ENCODE results near the gene KCNJ12.
"Not testable (repeated sequence)": the region's sequence is repeated elsewhere in the genome, so short reads cannot be mapped to it uniquely, and the experiment has no call there.

Gene KCNJ12

GRCh38 chr17:21436481-21436880 lies 60.3 kb downstream of the KCNJ12 start:
- not testable (repeated sequence) for H3K9me3 ChIP-seq (ENCODE audit: control insufficient read depth, low read depth, low read length); H3K36me3 ChIP-seq (ENCODE audit: control insufficient read depth, low read depth, low read length); H3K9ac ChIP-seq (ENCODE audit: low read length); H3K27ac ChIP-seq (ENCODE audit: low read length); H3K27me3 ChIP-seq (ENCODE audit: control insufficient read depth, insufficient read depth, low read length); H3K4me1 ChIP-seq (ENCODE audit: control insufficient read depth, low read depth, low read length); H3K4me3 ChIP-seq (ENCODE audit: low read length)

- H3K4me1 ChIP-seq (ENCODE audit: control insufficient read depth, low read depth, low read length); H3K4me3 ChIP-seq (ENCODE audit: low read length); H3K36me3 ChIP-seq (ENCODE audit: control insufficient read depth, low read depth, low read length); H3K27me3 ChIP-seq (ENCODE audit: control insufficient read depth, insufficient read depth, low read length); H3K27ac ChIP-seq (ENCODE audit: low read length); H3K9me3 ChIP-seq (ENCODE audit: control insufficient read depth, low read depth, low read length); H3K9ac ChIP-seq (ENCODE audit: low read length): not testable (repeated sequence)
Measured at GRCh38 chr17:21436883-21437836, 61.0 kb downstream of the KCNJ12 start.

DNA sequence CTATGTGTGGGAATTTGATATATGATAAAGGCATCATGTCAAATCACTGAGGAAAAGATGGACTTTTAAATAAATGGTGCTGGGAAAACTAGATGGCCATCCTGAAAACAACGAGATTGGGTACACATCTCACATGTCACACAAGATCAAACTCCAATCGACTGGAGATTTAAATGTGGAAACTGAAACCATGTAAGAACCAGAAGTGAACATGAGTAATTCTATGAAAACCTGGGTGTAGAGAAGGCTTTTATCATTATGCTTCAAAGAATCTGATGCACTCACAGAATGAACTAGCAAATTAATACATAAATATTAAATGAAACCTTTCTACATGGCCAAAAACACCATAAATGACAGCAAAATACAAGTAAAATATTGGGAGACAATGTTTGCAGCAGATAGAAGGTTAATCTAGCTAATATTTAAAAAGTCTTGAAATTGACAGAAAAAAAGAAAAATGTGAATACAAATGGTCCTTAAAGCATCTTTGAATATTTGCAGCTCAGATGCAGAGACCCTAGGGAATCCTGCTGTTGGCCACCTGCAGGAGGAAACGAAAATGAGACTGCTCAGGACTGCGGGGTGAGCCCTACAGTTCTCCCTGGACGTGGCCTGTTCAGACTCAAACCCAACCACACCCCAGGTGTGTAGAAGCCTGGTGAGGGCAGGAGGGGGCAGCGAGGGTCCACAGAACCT lies 62.3 kb downstream of the KCNJ12 start:
- H3K9ac ChIP-seq (ENCODE audit: low read length); H3K36me3 ChIP-seq (ENCODE audit: control insufficient read depth, low read depth, low read length); H3K9me3 ChIP-seq (ENCODE audit: control insufficient read depth, low read depth, low read length); H3K4me3 ChIP-seq (ENCODE audit: low read length); H3K27ac ChIP-seq (ENCODE audit: low read length); H3K27me3 ChIP-seq (ENCODE audit: control insufficient read depth, insufficient read depth, low read length); H3K4me1 ChIP-seq (ENCODE audit: control insufficient read depth, low read depth, low read length): not testable (repeated sequence)

- not testable (repeated sequence) for H3K27ac ChIP-seq (ENCODE audit: low read length); H3K27me3 ChIP-seq (ENCODE audit: control insufficient read depth, insufficient read depth, low read length); H3K4me1 ChIP-seq (ENCODE audit: control insufficient read depth, low read depth, low read length); H3K36me3 ChIP-seq (ENCODE audit: control insufficient read depth, low read depth, low read length); H3K4me3 ChIP-seq (ENCODE audit: low read length); H3K9me3 ChIP-seq (ENCODE audit: control insufficient read depth, low read depth, low read length); H3K9ac ChIP-seq (ENCODE audit: low read length)
Measured at GRCh38 chr17:21439015-21439336, 62.8 kb downstream of the KCNJ12 start.

- no peaks in the 10 kb centered on the region for H3K4me1 ChIP-seq (ENCODE audit: control insufficient read depth, low read depth, low read length)
- H3K27me3 ChIP-seq (ENCODE audit: control insufficient read depth, insufficient read depth, low read length) = no peaks in the 10 kb centered on the region
- no peak overlapping the region for H3K9ac ChIP-seq (ENCODE audit: low read length)
- H3K4me3 ChIP-seq (ENCODE audit: low read length) = no peak overlapping the region
- no peaks in the 10 kb centered on the region for H3K36me3 ChIP-seq (ENCODE audit: control insufficient read depth, low read depth, low read length)
- H3K9me3 ChIP-seq (ENCODE audit: control insufficient read depth, low read depth, low read length) = no peaks in the 10 kb centered on the region
- no peak overlapping the region for H3K27ac ChIP-seq (ENCODE audit: low read length)
Measured at GRCh38 chr17:21445091-21445650, 69.0 kb downstream of the KCNJ12 start.

DNA sequence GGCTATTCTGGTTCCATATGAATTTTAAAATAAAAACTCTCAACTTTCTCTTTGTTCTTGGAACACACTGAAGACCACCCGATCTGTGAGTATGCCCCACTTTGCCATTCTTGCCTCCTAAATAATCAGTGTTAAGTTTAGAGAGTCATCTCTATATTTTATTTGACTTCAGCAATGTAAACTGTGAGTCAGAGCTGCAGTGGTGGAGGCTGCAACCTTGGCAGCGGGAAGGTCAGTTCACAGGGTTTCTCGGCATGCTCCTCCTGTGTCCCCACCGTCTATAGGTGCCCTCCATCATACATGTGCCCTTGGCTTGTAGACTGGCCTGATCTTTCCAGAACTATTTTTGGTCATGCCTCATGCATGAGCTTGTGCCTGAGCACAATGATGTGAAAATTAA lies 71.4 kb downstream of the KCNJ12 start:
- H3K9ac ChIP-seq (ENCODE audit: low read length); H3K4me1 ChIP-seq (ENCODE audit: control insufficient read depth, low read depth, low read length); H3K27ac ChIP-seq (ENCODE audit: low read length); H3K4me3 ChIP-seq (ENCODE audit: low read length); H3K9me3 ChIP-seq (ENCODE audit: control insufficient read depth, low read depth, low read length); H3K27me3 ChIP-seq (ENCODE audit: control insufficient read depth, insufficient read depth, low read length); H3K36me3 ChIP-seq (ENCODE audit: control insufficient read depth, low read depth, low read length): not testable (repeated sequence)

DNA sequence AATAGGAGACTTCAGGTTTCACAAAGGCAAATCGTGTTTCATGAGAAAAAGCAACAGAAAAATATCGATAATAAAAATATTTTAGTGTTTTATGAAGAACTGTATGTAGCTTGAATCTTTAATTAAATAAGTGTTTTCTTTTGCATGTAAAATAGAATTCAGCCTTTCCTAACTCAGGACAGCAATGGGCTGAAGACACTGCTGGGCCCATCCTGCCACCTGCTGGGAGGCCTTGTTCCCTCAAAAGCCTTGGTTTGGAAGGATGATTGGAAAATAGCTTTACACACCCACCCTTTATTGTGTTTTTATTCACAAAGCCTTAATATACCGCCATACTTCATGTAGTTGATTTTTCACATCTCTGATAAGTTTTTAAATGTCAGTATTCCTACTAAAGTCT lies 73.7 kb downstream of the KCNJ12 start:
- not testable (repeated sequence) for H3K9me3 ChIP-seq (ENCODE audit: control insufficient read depth, low read depth, low read length); H3K4me3 ChIP-seq (ENCODE audit: low read length); H3K9ac ChIP-seq (ENCODE audit: low read length); H3K36me3 ChIP-seq (ENCODE audit: control insufficient read depth, low read depth, low read length); H3K4me1 ChIP-seq (ENCODE audit: control insufficient read depth, low read depth, low read length); H3K27ac ChIP-seq (ENCODE audit: low read length)
- peaks cover 24% of the 10 kb centered on the region for H3K27me3 ChIP-seq (ENCODE audit: control insufficient read depth, insufficient read depth, low read length)

DNA sequence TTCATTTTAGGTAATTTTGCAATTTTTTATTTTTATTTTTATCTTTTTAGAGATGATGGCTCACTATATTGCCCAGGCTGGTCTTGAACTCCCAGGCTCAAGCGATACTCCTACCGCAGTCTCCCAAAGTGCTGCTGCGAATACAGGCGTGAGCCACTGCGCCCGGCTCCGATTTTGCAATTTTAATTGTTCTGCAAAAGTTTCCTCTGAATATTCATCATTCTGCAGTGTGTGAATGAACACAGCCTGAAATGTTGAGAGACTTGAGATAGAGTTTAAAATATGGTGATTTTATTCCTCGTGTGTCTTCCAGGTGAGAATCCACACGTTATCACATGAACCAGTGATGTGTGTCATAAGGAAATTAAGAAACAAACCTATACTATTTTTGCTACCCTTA lies 75.8 kb downstream of the KCNJ12 start:
- Histone ChIP-seq H3K9ac (ENCODE audit: low read length) (no peak overlapping the region), H3K4me1 (ENCODE audit: control insufficient read depth, low read depth, low read length) (no peaks in the 10 kb centered on the region), H3K36me3 (ENCODE audit: control insufficient read depth, low read depth, low read length) (no peaks in the 10 kb centered on the region), H3K27me3 (ENCODE audit: control insufficient read depth, insufficient read depth, low read length) (peaks cover 24% of the 10 kb centered on the region), H3K27ac (ENCODE audit: low read length) (no peak overlapping the region), H3K9me3 (ENCODE audit: control insufficient read depth, low read depth, low read length) (no peaks in the 10 kb centered on the region), H3K4me3 (ENCODE audit: low read length) (no peak overlapping the region)

- Histone ChIP-seq H3K9ac (ENCODE audit: low read length) (no peak overlapping the region), H3K9me3 (ENCODE audit: control insufficient read depth, low read depth, low read length) (no peaks in the 10 kb centered on the region), H3K27me3 (ENCODE audit: control insufficient read depth, insufficient read depth, low read length) (peaks cover 24% of the 10 kb centered on the region), H3K36me3 (ENCODE audit: control insufficient read depth, low read depth, low read length) (no peaks in the 10 kb centered on the region), H3K27ac (ENCODE audit: low read length) (no peak overlapping the region), H3K4me3 (ENCODE audit: low read length) (peak overlapping the region; percentile 39), H3K4me1 (ENCODE audit: control insufficient read depth, low read depth, low read length) (peaks cover 5% of the 10 kb centered on the region)
Measured at GRCh38 chr17:21452377-21453143, 76.4 kb downstream of the KCNJ12 start.

- Histone ChIP-seq H3K9ac (ENCODE audit: low read length) (no peak overlapping the region), H3K4me3 (ENCODE audit: low read length) (no peak overlapping the region)
Measured at GRCh38 chr17:21453144-21453898, 77.2 kb downstream of the KCNJ12 start.

GRCh38 chr17:21454006-21454405 lies 77.8 kb downstream of the KCNJ12 start:
- H3K36me3 ChIP-seq (ENCODE audit: control insufficient read depth, low read depth, low read length); H3K4me3 ChIP-seq (ENCODE audit: low read length); H3K9me3 ChIP-seq (ENCODE audit: control insufficient read depth, low read depth, low read length); H3K4me1 ChIP-seq (ENCODE audit: control insufficient read depth, low read depth, low read length); H3K9ac ChIP-seq (ENCODE audit: low read length); H3K27ac ChIP-seq (ENCODE audit: low read length): not testable (repeated sequence)
- H3K27me3 ChIP-seq (ENCODE audit: control insufficient read depth, insufficient read depth, low read length) = peaks cover 24% of the 10 kb centered on the region

More at GRCh38 chr17:21453144-21453898, 77.2 kb downstream of the KCNJ12 start:
- Histone ChIP-seq H3K9me3 (ENCODE audit: control insufficient read depth, low read depth, low read length) (no peaks in the 10 kb centered on the region), H3K27me3 (ENCODE audit: control insufficient read depth, insufficient read depth, low read length) (peaks cover 24% of the 10 kb centered on the region), H3K4me1 (ENCODE audit: control insufficient read depth, low read depth, low read length) (peaks cover 6% of the 10 kb centered on the region), H3K36me3 (ENCODE audit: control insufficient read depth, low read depth, low read length) (no peaks in the 10 kb centered on the region), H3K27ac (ENCODE audit: low read length) (no peak overlapping the region)
